Measurements from ENCODE around the gene HARBI1. TPM values are rescaled to one million over a fixed set of nuclear protein-coding genes. Genes with fewer than 3 reads are reported as not detected.
A peak's percentile ranks its signal among the peaks of the same experiment; 100 is the strongest.

Gene HARBI1
- total RNA-seq, 4 donors from 2014 or later = 0.59 to 5.2 (median 2.6) TPM

- TF ChIP-seq CTCF (IDR thresholded peaks at IDR 0.05) = no peak
- no peak for DNase-seq (ENCODE audit: low spot score in 2 of 2)
- H3K27ac ChIP-seq = peak overlapping the region in 1 of 4 donors; percentile 67
- WGBS, 2 donors = 85 to 93% methylated on average over 3 of the region's 3 CpGs
- no peaks in the 10 kb centered on the region for H3K9me3 ChIP-seq
- H3K4me1 ChIP-seq = peaks cover 0 to 29% (median 0%) of the 10 kb centered on the region in 4 donors
- no peak overlapping the region for H3K4me3 ChIP-seq
- peaks cover 0 to 96% (median 15%) of the 10 kb centered on the region in 3 donors for H3K36me3 ChIP-seq
- no peaks in the 10 kb centered on the region for H3K27me3 ChIP-seq
These were observed 40.2 kb upstream of the HARBI1 start for GRCh38 chr11:46657186-46657585.

GRCh38 chr11:46655631-46656030, 38.6 kb upstream of the HARBI1 start:
- H3K36me3 ChIP-seq = peaks cover 0 to 98% (median 16%) of the 10 kb centered on the region in 3 donors
- peaks cover 0 to 25% (median under 1%) of the 10 kb centered on the region in 4 donors for H3K4me1 ChIP-seq
- TF ChIP-seq POLR2A (IDR thresholded peaks at IDR 0.05) = no peak
- TF ChIP-seq EP300 (IDR thresholded peaks at IDR 0.05) = no peak
- no peak for DNase-seq (ENCODE audit: low spot score in 2 of 2)
- no peaks in the 10 kb centered on the region for H3K27me3 ChIP-seq
- no peaks in the 10 kb centered on the region for H3K9me3 ChIP-seq
- H3K27ac ChIP-seq = no peak overlapping the region
- no peak overlapping the region for H3K4me3 ChIP-seq
- WGBS, 2 donors = 89 to 90% methylated on average over 4 of the region's 4 CpGs

GRCh38 chr11:46649180-46649738, 32.2 kb upstream of the HARBI1 start:
- peaks cover 4 to 47% (median 22%) of the 10 kb centered on the region in 4 donors for H3K4me1 ChIP-seq
- peak; percentile 54 to 87 for DNase-seq (ENCODE audit: low spot score in 2 of 2)
- H3K27ac ChIP-seq = peak overlapping the region; percentile 75 to 95 (median 88)
- H3K9me3 ChIP-seq = no peaks in the 10 kb centered on the region
- no peak overlapping the region for H3K4me3 ChIP-seq
- TF ChIP-seq POLR2A (IDR thresholded peaks at IDR 0.05) (no peak), EP300 (IDR thresholded peaks at IDR 0.05) (peak; percentile 98), CTCF (IDR thresholded peaks at IDR 0.05) (peak in 1 of 5 experiments; percentile 14)
- H3K36me3 ChIP-seq = peaks cover 0 to 61% (median 11%) of the 10 kb centered on the region in 3 donors
- H3K27me3 ChIP-seq = no peaks in the 10 kb centered on the region
- 17 to 19% methylated on average over 2 of the region's 2 CpGs for WGBS, 2 donors

- peaks cover 0 to 24% (median 11%) of the 10 kb centered on the region in 4 donors for H3K4me1 ChIP-seq
- H3K9me3 ChIP-seq = no peaks in the 10 kb centered on the region
- H3K27ac ChIP-seq = peak overlapping the region in 2 of 4 donors; percentile 65 to 91
- H3K27me3 ChIP-seq = no peaks in the 10 kb centered on the region
- no peak overlapping the region for H3K4me3 ChIP-seq
- no peak for DNase-seq (ENCODE audit: low spot score in 2 of 2)
- TF ChIP-seq POLR2A (IDR thresholded peaks at IDR 0.05) (no peak), EP300 (IDR thresholded peaks at IDR 0.05) (no peak), CTCF (IDR thresholded peaks at IDR 0.05) (no peak)
- peaks cover 0 to 49% (median 8%) of the 10 kb centered on the region in 3 donors for H3K36me3 ChIP-seq
These were observed 27.0 kb upstream of the HARBI1 start for GRCh38 chr11:46643986-46644385.

- Histone ChIP-seq H3K27me3 (no peaks in the 10 kb centered on the region), H3K9me3 (no peaks in the 10 kb centered on the region), H3K27ac (peak overlapping the region in 2 of 4 donors; percentile 65 to 91), H3K4me3 (no peak overlapping the region), H3K36me3 (peaks cover 0 to 53% (median 8%) of the 10 kb centered on the region in 3 donors), H3K4me1 (peaks cover 0 to 19% (median 10%) of the 10 kb centered on the region in 4 donors)
- 88 to 91% methylated on average over 3 of the region's 3 CpGs for WGBS, 2 donors
- no peak for DNase-seq (ENCODE audit: low spot score in 2 of 2)
- TF ChIP-seq CTCF (IDR thresholded peaks at IDR 0.05) (no peak), POLR2A (IDR thresholded peaks at IDR 0.05) (no peak), EP300 (IDR thresholded peaks at IDR 0.05) (no peak)
These were observed 26.5 kb upstream of the HARBI1 start for GRCh38 chr11:46643531-46643930.
